ENCODE data around the gene EXOG.

Gene EXOG

DNA sequence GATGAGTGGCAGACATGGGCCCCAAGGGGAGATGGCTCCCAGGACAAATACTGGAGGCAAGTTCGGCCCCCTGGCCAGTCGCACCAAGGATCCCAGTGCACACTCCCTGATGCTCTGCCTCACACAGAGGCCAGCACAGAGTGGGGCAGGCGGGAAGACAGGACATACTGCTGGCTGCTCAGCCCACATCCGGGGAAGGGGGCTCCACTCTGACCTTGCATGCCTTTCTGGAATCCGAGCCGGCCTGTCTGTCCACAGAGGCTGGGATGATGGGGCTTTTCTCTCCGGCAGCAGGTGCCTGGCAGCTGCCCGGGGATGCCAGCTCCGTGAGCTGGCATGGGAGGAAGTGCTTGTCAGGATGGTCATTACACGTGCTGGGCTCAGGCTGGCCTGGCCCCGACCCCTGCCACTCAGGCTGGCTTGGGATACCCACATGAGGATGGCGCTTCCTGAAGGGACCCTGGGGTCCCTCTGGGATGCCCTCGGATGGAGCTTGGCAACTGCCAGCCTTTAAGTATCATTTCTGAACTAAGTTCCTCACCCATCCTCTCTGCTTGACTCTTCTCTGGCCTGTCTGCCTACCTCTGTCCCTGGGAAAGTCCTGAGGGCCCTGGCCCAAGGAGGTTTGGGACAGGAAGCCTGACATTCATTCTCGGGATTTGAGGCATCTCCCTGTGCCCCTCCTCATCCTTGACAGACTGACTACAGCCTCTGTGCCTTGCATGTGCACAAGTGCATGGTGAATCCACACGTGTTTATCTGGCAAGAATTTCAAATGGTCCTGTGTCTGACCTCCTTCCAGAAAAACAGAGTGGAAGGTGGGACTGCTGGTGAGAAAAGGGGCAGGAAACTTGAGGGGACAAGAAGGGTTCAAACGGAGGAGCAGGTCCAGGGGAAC is 46.5 kb downstream of the EXOG start:
- Histone ChIP-seq H3K36me3 (replicated peaks; ENCODE audit: insufficient read depth, low read length) (no peaks in the 10 kb centered on the region), H4K20me1 (ENCODE audit: insufficient read depth, low read length) (no peaks in the 10 kb centered on the region)

GRCh38 chr3:38543586-38543985 is 47.4 kb downstream of the EXOG start:
- Histone ChIP-seq H4K20me1 (ENCODE audit: insufficient read depth, low read length) (no peaks in the 10 kb centered on the region), H3K4me2 (ENCODE audit: low read depth, low read length) (no peak overlapping the region), H3K9ac (ENCODE audit: low read length) (no peak overlapping the region), H3K79me2 (ENCODE audit: low read length) (no peaks in the 10 kb centered on the region), H3F3A (ENCODE audit: insufficient read depth, low read length) (no peaks in the 10 kb centered on the region), H3K4me1 (ENCODE audit: low read length) (peaks cover 11% of the 10 kb centered on the region), H3K36me3 (replicated peaks; ENCODE audit: insufficient read depth, low read length) (no peaks in the 10 kb centered on the region), H2AFZ (ENCODE audit: low read length) (no peak overlapping the region), H3K9me3 (replicated peaks; ENCODE audit: insufficient read depth, low read length) (no peaks in the 10 kb centered on the region), H3K4me3 (ENCODE audit: low read length) (no peak overlapping the region), H3K9me2 (replicated peaks; ENCODE audit: insufficient read depth, low read length) (no peaks in the 10 kb centered on the region), H3K27me3 (replicated peaks; ENCODE audit: insufficient read depth, low read length) (no peaks in the 10 kb centered on the region), H3K27ac (ENCODE audit: low read length) (no peak overlapping the region)
- DNase-seq, result no peak
- TF ChIP-seq EZH2 (optimal IDR thresholded peaks at IDR 0.05; ENCODE audit: low read depth, low read length), result no peak
- no peak for TF ChIP-seq EZH2phosphoT487 (IDR thresholded peaks at IDR 0.05; ENCODE audit: low read length)
- TF ChIP-seq, protein P1, sequence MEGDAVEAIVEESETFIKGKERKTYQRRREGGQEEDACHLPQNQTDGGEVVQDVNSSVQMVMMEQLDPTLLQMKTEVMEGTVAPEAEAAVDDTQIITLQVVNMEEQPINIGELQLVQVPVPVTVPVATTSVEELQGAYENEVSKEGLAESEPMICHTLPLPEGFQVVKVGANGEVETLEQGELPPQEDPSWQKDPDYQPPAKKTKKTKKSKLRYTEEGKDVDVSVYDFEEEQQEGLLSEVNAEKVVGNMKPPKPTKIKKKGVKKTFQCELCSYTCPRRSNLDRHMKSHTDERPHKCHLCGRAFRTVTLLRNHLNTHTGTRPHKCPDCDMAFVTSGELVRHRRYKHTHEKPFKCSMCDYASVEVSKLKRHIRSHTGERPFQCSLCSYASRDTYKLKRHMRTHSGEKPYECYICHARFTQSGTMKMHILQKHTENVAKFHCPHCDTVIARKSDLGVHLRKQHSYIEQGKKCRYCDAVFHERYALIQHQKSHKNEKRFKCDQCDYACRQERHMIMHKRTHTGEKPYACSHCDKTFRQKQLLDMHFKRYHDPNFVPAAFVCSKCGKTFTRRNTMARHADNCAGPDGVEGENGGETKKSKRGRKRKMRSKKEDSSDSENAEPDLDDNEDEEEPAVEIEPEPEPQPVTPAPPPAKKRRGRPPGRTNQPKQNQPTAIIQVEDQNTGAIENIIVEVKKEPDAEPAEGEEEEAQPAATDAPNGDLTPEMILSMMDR (IDR thresholded peaks at IDR 0.05; ENCODE audit: low read length), result no peak

More for the DNA sequence above, 46.5 kb downstream of the EXOG start:
- Histone ChIP-seq H3K4me3 (ENCODE audit: low read length) (no peak overlapping the region), H3K27ac (ENCODE audit: low read length) (no peak overlapping the region), H3K27me3 (replicated peaks; ENCODE audit: insufficient read depth, low read length) (no peaks in the 10 kb centered on the region), H3K9me3 (replicated peaks; ENCODE audit: insufficient read depth, low read length) (no peaks in the 10 kb centered on the region), H2AFZ (ENCODE audit: low read length) (no peak overlapping the region), H3F3A (ENCODE audit: insufficient read depth, low read length) (no peaks in the 10 kb centered on the region), H3K4me1 (ENCODE audit: low read length) (peaks cover 2% of the 10 kb centered on the region), H3K4me2 (ENCODE audit: low read depth, low read length) (no peak overlapping the region), H3K9ac (ENCODE audit: low read length) (no peak overlapping the region), H3K9me2 (replicated peaks; ENCODE audit: insufficient read depth, low read length) (no peaks in the 10 kb centered on the region), H3K79me2 (ENCODE audit: low read length) (no peaks in the 10 kb centered on the region)
- TF ChIP-seq EZH2 (optimal IDR thresholded peaks at IDR 0.05; ENCODE audit: low read depth, low read length) (no peak), EZH2phosphoT487 (IDR thresholded peaks at IDR 0.05; ENCODE audit: low read length) (no peak)
- TF ChIP-seq, protein P1 (IDR thresholded peaks at IDR 0.05; ENCODE audit: low read length), result no peak
- no peak for DNase-seq

DNA sequence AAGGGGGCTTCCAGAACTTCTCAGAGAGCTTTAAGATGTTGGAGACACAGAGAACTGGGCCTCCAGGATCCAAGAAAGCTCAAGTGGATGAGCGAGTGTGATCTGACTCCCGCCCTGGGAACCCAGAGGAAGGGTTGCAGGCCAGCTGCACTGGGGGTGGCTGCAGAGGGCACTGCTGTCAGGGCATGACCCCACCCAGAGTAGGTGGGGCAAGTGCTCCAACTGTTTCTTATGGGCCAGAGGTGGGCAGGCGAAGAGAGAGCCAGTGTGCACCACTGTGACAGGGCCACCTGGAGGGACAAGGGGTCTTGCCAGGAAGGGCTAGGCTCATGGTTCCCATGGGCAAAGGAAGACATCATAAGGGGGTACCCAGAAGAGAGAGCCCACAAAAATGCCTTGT is 48.8 kb downstream of the EXOG start:
- Histone ChIP-seq H3K4me1 (ENCODE audit: low read length) (peaks cover 15% of the 10 kb centered on the region), H4K20me1 (ENCODE audit: insufficient read depth, low read length) (no peaks in the 10 kb centered on the region), H3K9me3 (replicated peaks; ENCODE audit: insufficient read depth, low read length) (no peaks in the 10 kb centered on the region), H3K36me3 (replicated peaks; ENCODE audit: insufficient read depth, low read length) (no peaks in the 10 kb centered on the region), H3K4me2 (ENCODE audit: low read depth, low read length) (no peak overlapping the region), H3F3A (ENCODE audit: insufficient read depth, low read length) (no peaks in the 10 kb centered on the region), H3K9me2 (replicated peaks; ENCODE audit: insufficient read depth, low read length) (no peaks in the 10 kb centered on the region), H2AFZ (ENCODE audit: low read length) (no peak overlapping the region), H3K27ac (ENCODE audit: low read length) (no peak overlapping the region), H3K79me2 (ENCODE audit: low read length) (no peaks in the 10 kb centered on the region), H3K9ac (ENCODE audit: low read length) (no peak overlapping the region), H3K27me3 (replicated peaks; ENCODE audit: insufficient read depth, low read length) (no peaks in the 10 kb centered on the region), H3K4me3 (ENCODE audit: low read length) (no peak overlapping the region)
- DNase-seq, result no peak
- no peak for TF ChIP-seq EZH2 (optimal IDR thresholded peaks at IDR 0.05; ENCODE audit: low read depth, low read length)
- TF ChIP-seq, protein P1 (IDR thresholded peaks at IDR 0.05; ENCODE audit: low read length), result no peak
- TF ChIP-seq EZH2phosphoT487 (IDR thresholded peaks at IDR 0.05; ENCODE audit: low read length), result no peak

Measured in MM.1S (cell line).